HEK293T (cell line): ENCODE measurements around the gene GSTT2B.

Experiments used
- CTCF ChIA-PET: fragments of 350-600 bp; formaldehyde crosslinking; extraction: SDS; loops from one replicate; lab custom pipeline; 2021; ENCODE audit warnings: antibody characterized with exemption, inconsistent platforms; lab: Yijun Ruan, JAX
- POLR2A ChIA-PET: fragments of 350-600 bp; formaldehyde crosslinking; extraction: SDS; loops from one replicate; lab custom pipeline; 2020; ENCODE audit warnings: antibody characterized with exemption, inconsistent platforms; lab: Yijun Ruan, JAX
- DNase-seq: peaks from one replicate; pipeline ENCODE4 v3.0.0; 2012; ENCODE audit warnings: mixed read lengths; ENCODE audit errors: extremely low spot score
- ARNT ChIP-seq: fragments of 450-650 bp; IDR thresholded peaks from 2 replicates; pipeline ENCODE4 v1.6.1; 2017; ENCODE audit warnings: mild to moderate bottlenecking
- BHLHE40 ChIP-seq: fragments of 450-650 bp; IDR thresholded peaks from 2 replicates; pipeline ENCODE4 v1.6.1; 2016; ENCODE audit warnings: mild to moderate bottlenecking, moderate library complexity, borderline replicate concordance
- CTBP1 ChIP-seq: fragments of 450-650 bp; IDR thresholded peaks from 2 replicates; pipeline ENCODE4 v1.6.1; 2016; ENCODE audit warnings: borderline replicate concordance
- ELF4 ChIP-seq: fragments of 450-650 bp; IDR thresholded peaks from 2 replicates; pipeline ENCODE4 v1.6.1; 2017; ENCODE audit warnings: antibody characterized with exemption
- FOXA1 ChIP-seq: fragments of 450-650 bp; IDR thresholded peaks from 2 replicates; pipeline ENCODE4 v1.6.1; 2016; ENCODE audit warnings: mild to moderate bottlenecking
- FOXK2 ChIP-seq: fragments of 450-650 bp; IDR thresholded peaks from 2 replicates; pipeline ENCODE4 v1.6.1; 2016; ENCODE audit warnings: mild to moderate bottlenecking
- FOXM1 ChIP-seq: fragments of 450-650 bp; IDR thresholded peaks from 2 replicates; pipeline ENCODE4 v1.6.1; 2017; ENCODE audit warnings: mild to moderate bottlenecking, borderline replicate concordance
- HDGF ChIP-seq: fragments of 450-650 bp; IDR thresholded peaks from 2 replicates; pipeline ENCODE4 v1.6.1; 2017; ENCODE audit warnings: antibody characterized with exemption, borderline replicate concordance
- L3MBTL2 ChIP-seq: fragments of 450-650 bp; conservative IDR thresholded peaks from 2 replicates; pipeline ENCODE4 v1.6.1; 2016; ENCODE audit warnings: mild to moderate bottlenecking
- LEF1 ChIP-seq: fragments of 450-650 bp; IDR thresholded peaks from 2 replicates; pipeline ENCODE4 v1.6.1; 2017; ENCODE audit warnings: mild to moderate bottlenecking, borderline replicate concordance
- NFRKB ChIP-seq: fragments of 450-650 bp; IDR thresholded peaks from 2 replicates; pipeline ENCODE4 v1.6.1; 2016; ENCODE audit warnings: mild to moderate bottlenecking, moderate library complexity
- SP1 ChIP-seq: fragments of 450-650 bp; IDR thresholded peaks from 2 replicates; pipeline ENCODE4 v1.6.1; 2017
- SUZ12 ChIP-seq: fragments of 450-650 bp; IDR thresholded peaks from 2 replicates; pipeline ENCODE4 v1.6.1; 2016; ENCODE audit warnings: mild to moderate bottlenecking
- TARDBP ChIP-seq: fragments of 450-650 bp; IDR thresholded peaks from 2 replicates; pipeline ENCODE4 v1.6.1; 2016
- ZNF384 ChIP-seq: fragments of 450-650 bp; IDR thresholded peaks from 2 replicates; pipeline ENCODE4 v1.6.1; 2016
- TF ChIP-seq, protein P1 (sequence below): fragments of 450-650 bp; IDR thresholded peaks from 2 replicates; pipeline ENCODE4 v1.6.1; 2016

Gene GSTT2B

DNA sequence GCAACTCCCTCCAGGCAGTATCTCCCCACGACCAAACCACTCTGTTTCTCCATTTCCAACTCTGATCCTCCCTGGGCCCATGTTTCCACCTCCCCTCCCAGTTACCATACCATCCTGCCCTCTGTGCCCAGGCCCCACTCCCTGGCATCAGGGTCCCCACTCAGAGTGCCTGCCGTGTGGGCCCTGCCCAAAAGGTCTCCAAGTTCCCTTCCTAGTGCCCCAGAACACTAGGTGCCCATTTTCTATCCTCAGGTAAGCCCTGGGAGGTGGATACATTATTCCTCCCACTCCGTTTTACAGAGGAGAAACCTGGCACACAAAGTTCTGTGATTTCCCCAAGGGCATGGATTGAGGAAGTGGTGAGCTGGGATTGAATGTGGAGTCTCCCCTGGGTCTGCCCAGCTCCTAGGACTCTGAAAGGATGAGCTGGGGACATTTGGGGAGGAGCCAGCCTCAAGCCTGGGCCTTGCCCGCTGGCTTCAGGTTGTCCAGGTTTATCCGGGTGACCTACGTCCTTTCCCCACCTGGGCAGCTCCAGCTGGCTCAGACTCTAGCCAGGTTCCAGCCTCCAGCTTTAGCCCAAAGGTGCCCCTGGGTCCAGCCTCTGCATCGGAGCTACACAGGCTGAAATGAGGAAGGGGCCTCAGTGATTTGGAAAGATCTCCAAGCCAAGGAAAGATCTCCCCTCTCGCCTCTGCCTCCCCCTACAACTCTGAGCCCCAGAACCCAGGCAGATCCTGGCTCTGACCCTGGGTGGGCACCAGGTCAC lies 46.4 kb upstream of the GSTT2B start:
- no peak for TF ChIP-seq L3MBTL2
- TF ChIP-seq FOXA1, result no peak
- no peak for TF ChIP-seq SP1
- no peak for TF ChIP-seq CTBP1
- TF ChIP-seq ZNF384, result no peak
- TF ChIP-seq TARDBP, result no peak
- ChIA-PET POLR2A (no interaction called here), CTCF (no interaction called here)
- DNase-seq, result no peak

DNA sequence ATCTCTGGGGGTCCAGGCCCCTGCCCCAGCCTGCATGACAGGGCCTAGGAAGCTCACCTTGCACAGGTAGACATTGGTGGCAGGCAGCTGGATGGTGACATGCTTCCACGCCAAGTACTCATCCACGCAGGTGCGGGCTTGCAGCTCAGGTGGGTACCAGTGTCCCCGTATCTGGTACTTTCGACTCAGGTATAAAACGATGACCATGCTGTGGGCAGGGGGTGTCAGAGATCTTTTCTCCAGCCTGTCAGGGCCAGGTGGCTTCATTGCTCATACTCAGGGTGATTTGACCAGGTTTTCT lies 45.9 kb upstream of the GSTT2B start:
- ChIA-PET POLR2A (no interaction called here), CTCF (no interaction called here)
- no peak for DNase-seq
- no peak for TF ChIP-seq HDGF
- no peak for TF ChIP-seq SUZ12
- no peak for TF ChIP-seq SP1
- no peak for TF ChIP-seq TARDBP
- TF ChIP-seq FOXA1, result no peak
- TF ChIP-seq ELF4, result no peak
- no peak for TF ChIP-seq BHLHE40
- no peak for TF ChIP-seq ARNT
- TF ChIP-seq L3MBTL2, result no peak

DNA sequence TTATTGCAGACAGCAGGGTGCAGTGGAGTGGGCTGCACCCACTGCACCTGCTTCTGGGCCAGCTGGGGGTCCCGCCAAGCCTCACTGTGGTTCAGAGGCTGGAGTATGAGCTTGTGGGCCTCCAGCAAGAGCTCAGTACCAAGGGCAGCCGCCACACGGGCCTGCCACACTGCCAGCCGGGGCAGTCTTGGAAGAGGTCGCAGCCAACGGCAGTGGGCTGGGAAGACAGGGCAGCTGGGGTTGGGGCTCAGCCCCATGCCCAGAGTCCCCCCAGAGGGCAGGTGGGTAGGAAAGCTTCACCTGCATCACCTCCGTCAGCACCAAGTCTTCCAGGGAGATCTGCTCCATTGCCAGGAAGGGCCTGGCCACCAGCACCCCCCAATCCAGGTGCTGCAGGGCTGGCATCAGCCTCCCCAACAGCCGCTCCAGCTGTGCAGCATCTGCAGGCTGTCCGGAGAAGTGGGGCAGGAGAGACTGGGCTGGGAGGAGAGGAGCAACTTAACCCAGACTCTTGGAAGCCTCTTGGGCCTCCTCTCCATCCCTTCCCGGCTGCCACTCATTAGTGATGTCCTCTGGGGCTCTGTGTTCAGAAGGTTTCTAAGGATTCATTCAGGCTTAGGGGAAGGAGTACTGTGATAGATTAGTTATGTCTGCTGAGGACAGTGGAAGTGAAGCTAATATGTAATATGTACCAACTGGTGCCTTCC lies 45.4 kb upstream of the GSTT2B start:
- TF ChIP-seq BHLHE40 (no peak), TARDBP (no peak), FOXM1 (no peak), L3MBTL2 (no peak), FOXA1 (no peak), ELF4 (no peak), ZNF384 (no peak), NFRKB (no peak)
- ChIA-PET CTCF (interaction anchor here (0.6 kb wide), 1 partner anchor 716 kb away, joined by 3 read pairs; no protein-coding TSS in a partner anchor), POLR2A (no interaction called here)
- no peak for DNase-seq

DNA sequence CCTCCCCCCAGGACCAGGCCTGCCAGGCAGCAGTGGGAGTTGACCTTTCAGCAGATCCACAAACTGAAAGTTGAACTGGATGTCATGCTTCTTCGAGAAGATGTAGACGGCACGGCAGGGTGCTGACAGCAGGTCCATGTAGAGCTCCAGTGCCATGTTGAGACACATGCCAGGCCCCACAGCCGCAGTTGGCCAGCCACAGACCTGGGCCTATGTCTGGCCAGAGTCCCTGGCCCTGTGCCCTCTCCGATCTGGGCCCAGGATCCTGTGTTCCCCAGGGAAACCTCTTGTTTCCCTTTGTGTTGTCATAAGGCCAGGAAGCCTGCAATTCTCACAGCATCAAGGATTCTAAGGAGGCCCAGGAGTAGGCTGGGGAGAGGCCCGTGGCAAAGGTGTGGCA lies 44.2 kb upstream of the GSTT2B start, which contains the start of gene GSTT4:
GSTT4 (minus strand) TSS at position 253 of the 400 bp plus-strand sequence; CDS start at position 156, 97 bp downstream.
- ChIA-PET CTCF (no interaction called here), POLR2A (no interaction called here)
- TF ChIP-seq HDGF, result no peak
- TF ChIP-seq LEF1, result no peak
- no peak for TF ChIP-seq CTBP1
- no peak for DNase-seq

DNA sequence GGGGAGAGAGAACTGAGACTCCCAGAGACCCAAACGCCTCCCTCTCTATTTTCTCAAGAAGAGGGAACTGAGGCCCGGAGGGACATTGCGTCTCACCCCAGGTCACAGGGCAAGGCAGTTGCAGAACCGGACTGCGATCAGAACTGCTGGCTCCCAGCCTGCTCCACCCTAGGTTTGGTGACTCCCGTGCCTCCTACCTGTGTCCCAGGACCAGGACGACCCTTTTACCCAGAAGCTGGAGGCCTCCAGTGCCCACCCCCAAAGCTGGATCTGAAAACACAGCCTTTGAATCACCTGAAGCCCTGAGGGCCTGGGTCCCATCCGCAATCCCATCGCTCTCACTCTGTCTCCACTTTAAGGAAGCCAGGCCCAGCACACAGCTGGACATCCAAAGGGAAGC lies 42.9 kb upstream of the GSTT2B start:
- TF ChIP-seq CTBP1 (no peak), ARNT (no peak), TARDBP (no peak), SP1 (no peak), L3MBTL2 (no peak), BHLHE40 (no peak), FOXM1 (no peak), SUZ12 (no peak), LEF1 (no peak), FOXK2 (no peak)
- TF ChIP-seq, protein P1, sequence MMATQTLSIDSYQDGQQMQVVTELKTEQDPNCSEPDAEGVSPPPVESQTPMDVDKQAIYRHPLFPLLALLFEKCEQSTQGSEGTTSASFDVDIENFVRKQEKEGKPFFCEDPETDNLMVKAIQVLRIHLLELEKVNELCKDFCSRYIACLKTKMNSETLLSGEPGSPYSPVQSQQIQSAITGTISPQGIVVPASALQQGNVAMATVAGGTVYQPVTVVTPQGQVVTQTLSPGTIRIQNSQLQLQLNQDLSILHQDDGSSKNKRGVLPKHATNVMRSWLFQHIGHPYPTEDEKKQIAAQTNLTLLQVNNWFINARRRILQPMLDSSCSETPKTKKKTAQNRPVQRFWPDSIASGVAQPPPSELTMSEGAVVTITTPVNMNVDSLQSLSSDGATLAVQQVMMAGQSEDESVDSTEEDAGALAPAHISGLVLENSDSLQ, result no peak
- ChIA-PET CTCF (no interaction called here), POLR2A (no interaction called here)
- no peak for DNase-seq

DNA sequence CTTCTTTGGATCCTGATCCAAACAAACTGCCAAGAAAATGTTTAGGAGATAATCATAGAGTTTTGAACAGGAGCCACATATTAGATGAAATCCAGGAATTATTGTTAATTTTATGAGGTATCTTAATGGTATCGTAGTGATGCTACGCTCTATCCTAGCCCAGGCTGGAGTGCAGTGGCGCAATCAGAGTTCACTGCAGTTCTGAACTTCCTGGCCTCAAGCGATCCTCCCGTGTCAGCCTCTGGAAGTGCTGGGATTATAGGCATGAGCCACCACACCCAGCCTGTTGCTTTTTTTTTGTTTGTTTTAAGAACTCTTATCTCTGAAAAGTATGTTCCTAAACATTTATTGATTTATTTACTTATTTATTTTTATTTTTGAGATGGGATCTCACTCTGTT lies 41.9 kb upstream of the GSTT2B start:
- no peak for DNase-seq
- TF ChIP-seq NFRKB (no peak), CTBP1 (no peak), LEF1 (no peak), SUZ12 (no peak)
- CTCF ChIA-PET, result interaction anchor here (0.6 kb wide), 1 partner anchor 354 kb away, joined by 7 read pairs; no protein-coding TSS in a partner anchor
- POLR2A ChIA-PET, result interaction anchor here (1.2 kb wide), 1 partner anchor 8 kb away, joined by 3 read pairs; the partner anchor contains the start of gene CABIN1

DNA sequence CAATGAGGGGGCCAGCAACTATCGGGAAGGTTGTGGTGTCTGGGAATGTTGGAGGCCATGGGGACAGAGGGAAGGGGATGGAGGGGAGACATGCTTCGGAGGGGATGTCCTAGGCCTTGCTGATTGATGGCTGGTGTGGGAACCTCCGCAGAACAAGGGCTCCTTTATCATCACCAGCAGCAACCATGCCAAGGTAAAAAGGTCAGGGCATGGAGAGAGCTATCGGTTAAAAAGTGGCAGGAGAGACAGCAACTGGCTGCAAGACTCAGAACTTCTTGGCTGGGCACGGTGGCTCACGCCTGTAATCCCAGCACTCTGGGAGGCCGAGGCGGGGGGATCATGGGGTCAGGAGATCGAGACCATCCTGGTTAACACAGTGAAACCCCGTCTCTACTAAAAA lies 41.3 kb upstream of the GSTT2B start:
- no peak for DNase-seq
- POLR2A ChIA-PET, result interaction anchor here (1.2 kb wide), 1 partner anchor 9 kb away, joined by 3 read pairs; the partner anchor contains the start of gene CABIN1
- CTCF ChIA-PET, result no interaction called here
- TF ChIP-seq NFRKB (no peak), FOXM1 (no peak), ELF4 (no peak), ZNF384 (no peak), FOXA1 (no peak), SUZ12 (no peak), TARDBP (no peak), BHLHE40 (no peak), L3MBTL2 (no peak)
- TF ChIP-seq, protein P1, result no peak
